Tibial nerve (tissue), 4 donors: ENCODE data around the gene MICAL2. TPM values are rescaled to one million over a fixed set of nuclear protein-coding genes. Genes with fewer than 3 reads are reported as not detected.

Source experiments
- DNase-seq, 2 donors: peaks; one replicate each; pipeline ENCODE4 v3.0.0-alpha.2; 2019; ENCODE audit warnings: low spot score in 2 of 2
- H3K27ac ChIP-seq, 4 donors: fragments of 200-600 bp; sonication (generic) in 3 of 4; one replicate each; pipeline ENCODE4 v1.5.1; 2017 to 2019; ENCODE audit warnings: mild to moderate bottlenecking in 1 of 4
- H3K27me3 ChIP-seq, 2 donors: fragments of 200-600 bp; sonication (generic) in 1 of 2; one replicate each; pipeline versions ENCODE4 v1.5.1 to v1.6.0; 2017 to 2019
- H3K36me3 ChIP-seq, 3 donors: fragments of 200-600 bp; sonication (generic); one replicate each; pipeline ENCODE4 v1.5.1; 2018 to 2019
- H3K4me1 ChIP-seq, 4 donors: fragments of 200-600 bp; sonication (generic) in 3 of 4; one replicate each; pipeline ENCODE4 v1.5.1; 2017 to 2019
- H3K4me3 ChIP-seq, 4 donors: fragments of 200-600 bp; sonication (generic) in 3 of 4; one replicate each; pipeline ENCODE4 v1.5.1; 2017 to 2019; ENCODE audit warnings: mild to moderate bottlenecking in 1 of 4, moderate library complexity in 1 of 4
- H3K9me3 ChIP-seq, 4 donors: fragments of 200-600 bp; sonication (generic) in 3 of 4; one replicate each; pipeline ENCODE4 v1.5.1; 2017 to 2019
- CTCF ChIP-seq, 5 experiments: fragments of 200-600 bp in 3 of 5; fragments of 450-650 bp in 2 of 5; sonication (generic) in 3 of 5; IDR thresholded peaks; one replicate each; pipeline ENCODE4 v1.5.1; 2016 to 2019; ENCODE audit warnings: antibody characterized with exemption in 5 of 5, mild to moderate bottlenecking in 3 of 5, moderate library complexity in 2 of 5
- EP300 ChIP-seq, 2 donors: sonication (generic); formaldehyde crosslinking; IDR thresholded peaks; one replicate each; pipeline ENCODE4 v1.6.1; 2017; ENCODE audit warnings: antibody characterized with exemption in 2 of 2, mild to moderate bottlenecking in 1 of 2
- POLR2A ChIP-seq, 2 donors: fragments of 450-650 bp; IDR thresholded peaks; one replicate each; pipeline ENCODE4 v1.6.1; 2017; ENCODE audit warnings: antibody characterized with exemption in 2 of 2, mild to moderate bottlenecking in 2 of 2, moderate library complexity in 2 of 2
- WGBS, 2 donors: methylation state at CpG; one replicate each; pipeline ENCODE4 v1.1.5; 2018; 5-methylcytosine and 5-hydroxymethylcytosine counted together
- total RNA-seq, 4 donors: library from RNA; depleted of rRNA; stranded (reverse); fragments of >200 nt; gene quantifications; one replicate each; pipeline ENCODE4 v1.1.0, GENCODE V29; 2016

MICAL2 gene
- total RNA-seq, 4 donors from 2014 or later, result 87.0 to 136 (median 101) TPM

GRCh38 chr11:12288212-12288930 is 178.0 kb downstream of the MICAL2 start:
- TF ChIP-seq CTCF (IDR thresholded peaks at IDR 0.05) (peak; percentile 69 to 93 (median 77)), POLR2A (IDR thresholded peaks at IDR 0.05) (no peak), EP300 (IDR thresholded peaks at IDR 0.05) (peak in 1 of 2 donors; percentile 33)
- Histone ChIP-seq H3K9me3 (no peaks in the 10 kb centered on the region), H3K4me3 (no peak overlapping the region), H3K36me3 (no peaks in the 10 kb centered on the region), H3K27ac (peak overlapping the region; percentile 37 to 88 (median 72)), H3K4me1 (peaks cover 0 to 41% (median 16%) of the 10 kb centered on the region in 4 donors), H3K27me3 (no peaks in the 10 kb centered on the region)
- DNase-seq, result peak; percentile 78 to 80
- 18 to 32% methylated on average over 9 to 12 of the region's 12 CpGs for WGBS, 2 donors

- no peak overlapping the region for H3K4me3 ChIP-seq
- no peaks in the 10 kb centered on the region for H3K36me3 ChIP-seq
- H3K27ac ChIP-seq, result peak overlapping the region in 2 of 4 donors; percentile 78 to 88
- H3K4me1 ChIP-seq, result peaks cover 0 to 41% (median 16%) of the 10 kb centered on the region in 4 donors
- WGBS, 2 donors, result 81 to 96% methylated on average over 7 to 14 of the region's 14 CpGs
- no peak for TF ChIP-seq EP300 (IDR thresholded peaks at IDR 0.05)
- no peak for TF ChIP-seq POLR2A (IDR thresholded peaks at IDR 0.05)
- no peak for TF ChIP-seq CTCF (IDR thresholded peaks at IDR 0.05)
- no peaks in the 10 kb centered on the region for H3K27me3 ChIP-seq
- H3K9me3 ChIP-seq, result no peaks in the 10 kb centered on the region
- no peak for DNase-seq
Observed at GRCh38 chr11:12288931-12289666, 178.7 kb downstream of the MICAL2 start.

GRCh38 chr11:12289667-12290476 is 179.5 kb downstream of the MICAL2 start:
- Histone ChIP-seq H3K27me3 (no peaks in the 10 kb centered on the region), H3K4me3 (no peak overlapping the region), H3K36me3 (no peaks in the 10 kb centered on the region), H3K27ac (no peak overlapping the region), H3K4me1 (peaks cover 0 to 41% (median 16%) of the 10 kb centered on the region in 4 donors), H3K9me3 (no peaks in the 10 kb centered on the region)
- DNase-seq, result no peak
- no peak for TF ChIP-seq CTCF (IDR thresholded peaks at IDR 0.05)
- TF ChIP-seq POLR2A (IDR thresholded peaks at IDR 0.05), result no peak
- TF ChIP-seq EP300 (IDR thresholded peaks at IDR 0.05), result no peak
- WGBS, 2 donors, result 90 to 92% methylated on average over 7 of the region's 7 CpGs

- Histone ChIP-seq H3K36me3 (no peaks in the 10 kb centered on the region), H3K27me3 (no peaks in the 10 kb centered on the region), H3K27ac (no peak overlapping the region), H3K9me3 (no peaks in the 10 kb centered on the region), H3K4me1 (peaks cover 0 to 37% (median 16%) of the 10 kb centered on the region in 4 donors), H3K4me3 (no peak overlapping the region)
- WGBS, 2 donors, result 85 to 92% methylated on average over 14 of the region's 14 CpGs
- TF ChIP-seq CTCF (IDR thresholded peaks at IDR 0.05) (no peak), POLR2A (IDR thresholded peaks at IDR 0.05) (no peak), EP300 (IDR thresholded peaks at IDR 0.05) (no peak)
- no peak for DNase-seq
Observed at GRCh38 chr11:12290477-12290922, 180.1 kb downstream of the MICAL2 start.
